C4-2B (cell line): Measurements from ENCODE around the gene AIP.
"Not testable (repeated sequence)": the region's sequence is repeated elsewhere in the genome, so short reads cannot be mapped to it uniquely, and the experiment has no call there.

Experiments used
- CTCF ChIP-seq: fragments of 450-650 bp; conservative IDR thresholded peaks from 2 replicates; pipeline ENCODE4 v1.5.1; 2017; ENCODE audit warnings: mild to moderate bottlenecking
- ZFX ChIP-seq: fragments of 450-650 bp; IDR thresholded peaks from 2 replicates; pipeline ENCODE4 v1.6.1; 2017

- TF ChIP-seq CTCF, ZFX: not testable (repeated sequence)
These were observed 17.3 kb upstream of the AIP start for GRCh38 chr11:67465530-67465929.
